Hindlimb muscle (tissue), 1 donor: Measurements from ENCODE around the gene SLC25A23. TPM values are rescaled to one million over a fixed set of nuclear protein-coding genes. Genes with fewer than 3 reads are reported as not detected.
"Not testable (repeated sequence)": the region's sequence is repeated elsewhere in the genome, so short reads cannot be mapped to it uniquely, and the experiment has no call there.

Experiments used
- DNase-seq: peaks from one replicate; pipeline ENCODE4 v3.0.0-alpha.2; 2013
- polyA plus RNA-seq: library from polyadenylated mRNA; unstranded; fragments of 120-200 nt; gene quantifications from one replicate; pipeline ENCODE4 v1.2.1, GENCODE V29; 2013; ENCODE audit not compliant: insufficient read length

The SLC25A23 gene
- polyA plus RNA-seq, 1 donor = 35.8 TPM

DNA sequence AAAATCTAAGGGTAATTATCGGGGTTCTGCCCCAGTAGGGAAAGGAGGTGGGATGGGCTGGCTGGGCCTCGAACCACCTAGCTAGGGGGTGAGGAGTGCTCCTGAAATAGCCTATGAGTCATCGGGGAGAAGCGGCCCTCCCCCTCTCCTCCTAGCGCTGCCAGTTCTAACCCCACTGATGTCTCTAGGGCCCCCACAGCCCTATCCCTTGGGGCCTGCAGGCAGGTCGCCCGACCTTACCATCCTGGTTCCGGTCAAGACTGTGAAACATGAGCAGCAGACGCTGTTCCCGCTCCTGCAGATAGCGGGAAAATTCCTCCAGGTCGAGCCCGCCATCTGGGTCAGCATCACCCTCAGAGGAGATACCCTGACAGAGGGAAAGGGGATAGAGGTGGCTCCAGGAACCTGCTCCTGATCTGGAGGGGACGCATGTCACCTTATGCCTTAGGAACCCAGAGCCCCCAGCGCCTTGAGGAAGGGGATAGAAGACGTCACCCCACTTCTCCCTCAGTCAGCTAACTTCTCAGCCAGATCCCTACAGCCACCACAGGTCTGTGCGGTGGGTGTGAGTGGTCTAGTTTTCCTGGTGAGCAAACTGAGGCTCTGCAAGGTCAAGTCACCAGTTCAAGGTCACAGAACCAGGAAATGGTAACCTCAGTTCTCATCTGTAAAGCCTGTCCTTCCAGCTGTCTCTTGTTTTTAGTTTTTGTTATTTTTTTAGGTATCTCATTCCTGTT lies 1.5 kb downstream of the SLC25A23 start:
- no peak for DNase-seq

DNA sequence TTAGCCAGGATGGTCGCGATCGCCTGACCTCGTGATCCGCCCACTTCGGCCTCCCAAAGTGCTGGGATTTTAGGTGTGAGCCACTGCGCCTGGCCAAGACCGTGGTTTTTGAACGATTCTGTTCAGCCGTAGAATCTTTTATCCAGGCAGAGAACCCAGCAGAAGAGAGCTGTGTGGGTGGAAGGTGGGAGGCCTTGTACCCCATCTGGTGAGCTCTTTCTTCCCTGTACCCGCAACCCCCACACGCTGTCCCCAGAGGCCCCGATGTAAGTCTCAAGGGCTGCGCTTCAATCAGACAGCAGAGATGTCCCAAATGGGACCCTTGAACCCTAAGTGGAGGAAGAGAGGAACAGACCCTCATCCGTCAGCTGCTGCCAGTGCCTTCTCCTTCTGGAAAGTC lies 3.7 kb downstream of the SLC25A23 start:
- DNase-seq = no peak

DNA sequence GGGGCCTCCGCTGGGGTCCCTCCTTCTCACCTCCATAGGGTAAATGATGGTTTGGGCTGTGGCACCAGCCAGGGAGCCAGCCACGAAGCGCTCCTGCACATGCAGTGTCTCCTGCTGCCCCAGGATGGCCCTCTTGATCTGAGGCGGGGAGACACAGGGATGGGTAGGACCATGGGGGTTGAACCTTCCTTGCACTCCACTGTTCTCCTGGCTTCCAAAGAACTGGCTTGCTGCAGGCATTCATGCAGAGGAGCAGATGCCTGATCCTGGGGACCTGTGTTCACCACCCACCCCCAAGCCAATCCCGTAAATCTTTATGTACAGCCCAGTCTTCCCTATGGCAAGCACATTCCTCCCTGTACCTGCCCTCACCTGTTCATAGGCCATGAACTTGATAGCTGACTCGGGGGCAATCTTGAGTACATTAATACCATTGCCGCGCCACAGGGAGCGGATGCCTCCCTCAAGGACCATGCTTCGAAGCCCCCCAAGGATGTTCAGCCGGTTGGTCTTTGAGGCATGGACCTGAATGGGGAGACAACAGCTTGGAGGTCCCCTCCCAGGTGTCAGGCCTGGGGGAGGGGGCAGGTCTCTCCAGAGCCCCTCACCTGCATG lies 5.5 kb downstream of the SLC25A23 start:
- no peak for DNase-seq

DNA sequence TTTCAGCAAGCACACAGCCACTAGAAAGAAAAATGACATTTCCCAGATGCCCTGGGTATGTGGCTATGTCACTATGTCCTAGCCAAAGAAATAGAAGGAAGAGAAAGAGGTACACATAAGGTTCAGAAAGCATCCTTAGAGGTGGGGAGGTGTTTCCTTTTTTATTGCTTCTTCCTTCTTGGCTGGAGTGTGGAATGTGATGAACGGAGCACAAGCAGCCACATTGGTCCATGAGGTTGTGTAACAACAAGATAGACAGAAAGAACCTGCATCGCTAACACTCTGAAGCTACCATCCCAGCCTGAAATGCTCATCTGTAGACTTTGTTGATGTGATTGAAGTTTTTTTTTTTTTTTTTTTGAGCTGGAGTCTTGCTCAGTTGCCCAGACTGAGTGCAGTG lies 6.7 kb downstream of the SLC25A23 start:
- DNase-seq = no peak

DNA sequence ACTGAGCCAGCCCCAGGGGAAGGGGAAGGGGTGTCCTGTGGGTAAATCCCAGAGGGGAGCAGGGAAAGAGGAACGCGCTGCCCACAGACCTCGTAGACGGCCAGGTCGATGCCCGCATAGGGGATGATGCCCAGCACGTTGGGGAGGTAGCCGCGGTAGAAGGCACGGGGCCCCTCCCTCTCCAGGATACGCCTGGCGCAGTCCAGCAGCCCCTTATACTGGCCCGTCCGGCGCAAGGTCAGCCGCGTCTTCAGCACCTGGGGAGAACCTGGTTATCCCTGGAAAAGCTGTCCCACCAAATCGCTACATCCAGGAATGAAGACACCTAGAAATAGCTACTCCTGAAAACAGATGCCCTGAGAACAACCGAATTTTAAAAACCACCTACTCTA lies 7.4 kb downstream of the SLC25A23 start:
- DNase-seq = no peak

DNA sequence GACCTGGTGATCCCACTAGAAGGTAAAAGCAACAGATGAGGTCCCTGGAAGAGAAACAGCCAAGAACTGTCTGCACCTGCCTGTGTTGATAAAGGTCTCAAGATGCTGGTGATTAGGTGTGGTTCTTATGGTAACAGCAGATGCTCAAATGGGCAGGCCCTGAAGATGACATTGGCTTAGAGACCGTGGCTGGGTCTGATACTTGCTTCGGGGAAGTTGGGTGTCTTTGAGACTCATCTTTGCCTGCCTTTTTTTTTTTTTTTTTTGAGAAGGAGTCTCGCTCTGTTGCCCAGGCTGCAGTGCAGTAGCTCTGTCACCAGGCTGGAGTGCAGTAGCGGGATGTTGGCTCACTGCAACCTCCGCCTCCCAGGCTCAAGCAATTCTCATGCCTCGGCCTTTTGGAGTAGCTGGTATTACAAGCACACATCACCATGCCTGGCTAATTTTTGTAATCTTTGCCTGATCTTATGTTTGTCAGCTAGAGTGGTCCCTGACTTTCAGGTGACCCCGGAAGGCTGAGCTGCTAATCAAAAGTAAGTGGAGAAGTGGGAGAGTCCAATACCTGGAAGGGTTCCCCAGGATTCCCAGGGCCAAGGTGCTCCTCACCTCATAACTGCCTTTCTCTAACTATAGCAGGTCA lies 7.9 kb downstream of the SLC25A23 start:
- no peak for DNase-seq

DNA sequence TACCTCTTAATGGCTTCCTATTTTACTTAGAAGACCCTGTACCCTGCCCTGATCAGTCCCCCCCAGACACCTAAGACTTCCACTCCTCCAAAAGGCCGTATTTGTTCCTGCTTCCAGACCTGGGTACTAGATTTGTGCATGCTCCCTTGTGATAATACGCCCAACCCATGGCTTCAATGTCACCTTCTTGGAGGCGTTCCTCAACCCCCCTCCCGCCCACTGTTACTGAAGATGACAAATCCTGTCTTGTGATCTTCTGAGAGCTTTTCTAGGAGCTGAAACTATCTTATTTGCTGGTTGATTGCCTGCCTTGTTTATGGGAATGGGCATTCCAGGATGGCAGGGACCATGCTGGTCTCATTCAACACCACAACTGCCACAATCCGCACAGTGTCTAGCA lies 9.4 kb downstream of the SLC25A23 start:
- DNase-seq = no peak

DNA sequence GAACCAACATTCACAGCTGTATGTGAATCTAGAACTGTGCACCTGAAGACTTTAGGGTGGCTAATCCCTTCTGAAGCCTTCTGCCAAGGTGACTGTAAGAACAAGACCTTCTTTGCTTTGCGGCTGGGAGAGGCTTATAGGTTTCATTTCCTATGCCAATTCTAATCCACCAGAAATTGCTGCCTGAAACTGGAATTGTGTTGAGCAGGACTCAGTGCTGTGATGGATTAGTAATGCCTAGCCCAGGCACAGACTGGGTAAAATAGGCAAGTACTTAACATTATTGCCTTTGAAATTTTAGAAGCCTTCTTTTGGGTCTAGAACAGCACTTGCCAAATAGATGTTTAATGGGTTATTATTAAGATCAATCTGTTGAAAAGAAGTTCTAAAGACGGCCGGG lies 11.5 kb downstream of the SLC25A23 start:
- DNase-seq = no peak

DNA sequence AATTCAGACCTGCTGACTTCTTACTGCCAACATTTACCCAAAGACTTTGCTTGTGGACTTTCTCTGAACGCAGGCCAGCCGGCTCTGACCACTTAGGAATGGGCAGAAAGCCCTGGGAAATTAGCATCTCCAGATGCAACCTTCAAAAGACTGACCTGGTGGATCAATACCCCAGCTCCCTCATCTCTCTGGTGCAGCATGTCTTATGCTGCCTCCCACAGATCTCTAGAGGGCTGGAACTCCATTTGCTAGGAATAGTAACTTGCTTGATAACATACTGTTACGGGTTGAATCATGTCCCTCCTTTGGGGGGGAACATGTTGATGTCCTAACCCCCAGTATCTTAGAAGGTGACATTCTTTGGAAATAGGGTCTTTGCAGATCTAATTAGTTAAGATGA lies 13.1 kb downstream of the SLC25A23 start:
- no peak for DNase-seq

DNA sequence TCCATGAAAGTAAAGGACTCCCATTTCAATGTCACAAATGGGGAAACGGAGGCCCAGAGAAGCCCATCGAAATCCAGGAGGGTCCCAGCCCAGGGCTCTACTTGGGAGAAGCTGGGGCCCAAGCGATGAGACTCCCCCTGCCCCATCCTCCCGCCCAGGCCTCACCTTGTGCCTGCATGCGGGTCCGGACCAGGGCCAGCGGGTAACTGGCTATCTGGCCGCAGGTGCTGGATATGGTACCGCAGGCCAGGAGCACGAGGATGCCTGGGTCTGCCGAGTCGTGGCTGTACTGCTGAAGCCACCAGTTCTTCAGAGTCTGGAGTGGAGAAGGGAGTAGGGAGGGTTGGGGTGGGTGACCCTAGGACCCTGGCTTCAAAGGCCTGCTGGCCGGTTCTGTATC lies 15.6 kb downstream of the SLC25A23 start:
- no peak for DNase-seq

DNA sequence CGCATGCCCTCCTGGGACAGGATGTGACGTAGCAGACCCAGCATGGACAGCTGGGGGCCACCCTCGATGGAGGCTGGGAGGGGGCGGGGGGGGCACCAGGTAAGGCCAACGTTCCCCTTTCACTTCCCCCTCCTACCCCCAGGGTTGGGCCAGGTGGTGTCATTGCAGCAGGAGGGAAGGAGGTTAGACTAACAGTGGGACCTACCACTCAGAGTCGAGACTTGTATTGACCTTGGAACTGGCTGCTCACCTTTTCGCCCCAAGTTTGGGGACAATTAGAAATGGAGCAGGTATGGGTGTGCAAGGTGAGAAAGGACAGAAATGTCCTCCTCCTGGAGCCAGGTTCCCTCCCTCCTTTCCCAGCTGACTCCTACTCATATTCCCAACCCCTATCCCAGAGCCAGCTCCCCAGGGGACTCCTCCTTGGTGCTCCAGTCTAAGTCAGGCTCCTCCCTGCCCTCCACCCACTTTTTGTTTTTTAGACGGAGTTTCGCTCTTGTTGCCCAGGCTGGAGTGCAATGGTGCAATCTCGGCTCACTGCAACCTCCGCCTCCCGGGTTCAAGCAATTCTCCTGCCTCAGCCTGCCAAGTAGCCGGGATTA lies 17.4 kb downstream of the SLC25A23 start:
- DNase-seq = no peak

DNA sequence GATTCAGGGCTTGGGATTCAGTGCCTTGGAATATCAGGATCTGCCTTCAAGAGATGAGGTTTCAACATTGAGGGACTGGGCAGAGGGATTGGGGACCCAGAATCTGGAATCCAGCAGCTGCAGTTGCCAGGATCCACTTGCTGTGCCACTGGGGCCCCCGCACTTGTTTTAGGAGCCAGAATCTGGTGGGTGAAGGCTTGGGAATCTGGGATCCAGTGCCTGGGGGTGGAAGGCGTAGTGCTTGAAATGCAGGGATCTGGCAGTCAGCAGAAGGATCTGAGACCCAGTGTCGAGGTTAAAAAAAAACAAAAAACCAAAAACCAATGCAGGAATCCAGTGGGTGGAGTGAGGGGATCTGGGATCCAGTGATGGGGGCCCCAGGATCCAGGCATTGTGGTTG lies 18.7 kb downstream of the SLC25A23 start:
- DNase-seq = no peak

DNA sequence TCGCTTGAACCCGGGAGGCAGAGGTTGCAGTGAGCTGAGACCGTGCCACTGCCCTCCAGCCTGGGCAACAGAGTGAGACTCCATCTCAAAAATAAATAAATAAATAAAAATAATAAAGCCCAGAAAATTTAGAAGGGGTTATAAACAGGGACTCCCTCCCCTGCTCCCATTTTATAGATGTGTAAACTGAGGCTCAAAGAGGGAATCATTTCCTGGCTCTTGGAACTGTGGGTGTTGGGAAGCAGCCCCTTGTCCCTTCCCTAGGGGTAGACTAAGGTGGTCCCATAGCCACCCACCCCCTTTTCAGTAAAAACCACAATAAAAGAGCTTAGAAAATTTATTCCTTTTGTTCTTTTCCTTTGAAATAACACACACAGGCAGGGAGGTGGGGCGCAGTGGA lies 19.8 kb downstream of the SLC25A23 start:
- DNase-seq = no peak

DNA sequence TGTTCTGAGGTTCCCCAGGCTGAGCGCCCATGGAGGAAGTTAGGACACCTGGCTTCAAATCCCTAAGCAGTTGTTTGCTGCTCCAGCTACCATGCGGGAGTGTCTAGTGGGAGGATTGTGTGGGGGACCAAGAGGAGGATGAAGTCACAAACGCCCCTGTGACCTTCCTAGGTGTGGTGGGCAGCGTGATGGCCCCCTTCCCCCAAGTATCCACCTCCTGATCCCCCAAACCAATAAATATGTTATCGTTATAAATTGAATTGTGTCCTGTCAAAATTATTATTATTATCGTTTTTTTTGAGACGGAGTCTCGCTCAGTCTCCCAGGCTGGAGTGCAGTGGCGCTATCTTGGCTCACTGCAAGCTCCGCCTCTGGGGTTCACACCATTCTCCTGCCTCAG lies 25.9 kb downstream of the SLC25A23 start, which contains the start of gene SLC25A41:
Gene SLC25A41 (minus strand): TSS at position 101 of the 400 bp plus-strand sequence. CDS start 70 bp downstream, at position 31.
- no peak for DNase-seq

DNA sequence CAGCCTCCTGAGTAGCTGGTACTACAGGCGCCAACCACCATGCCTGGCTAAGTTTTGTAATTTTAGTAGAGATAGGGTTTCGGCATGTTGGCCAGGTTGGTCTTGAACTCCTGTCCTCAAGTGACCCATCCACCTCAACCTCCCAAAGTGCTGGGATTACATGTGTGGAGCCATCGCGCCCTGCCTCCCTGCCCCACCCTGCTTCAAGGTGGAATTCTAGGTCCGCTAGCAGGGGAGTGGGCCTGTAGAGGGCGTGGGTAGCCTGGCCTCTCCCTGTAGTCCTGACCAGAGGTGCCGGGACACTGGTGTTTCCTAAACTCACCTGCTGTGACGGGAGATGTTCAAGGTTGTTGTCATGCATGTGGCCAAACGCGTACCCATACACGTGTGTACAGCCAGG lies 26.4 kb downstream of the SLC25A23 start:
- DNase-seq = no peak

DNA sequence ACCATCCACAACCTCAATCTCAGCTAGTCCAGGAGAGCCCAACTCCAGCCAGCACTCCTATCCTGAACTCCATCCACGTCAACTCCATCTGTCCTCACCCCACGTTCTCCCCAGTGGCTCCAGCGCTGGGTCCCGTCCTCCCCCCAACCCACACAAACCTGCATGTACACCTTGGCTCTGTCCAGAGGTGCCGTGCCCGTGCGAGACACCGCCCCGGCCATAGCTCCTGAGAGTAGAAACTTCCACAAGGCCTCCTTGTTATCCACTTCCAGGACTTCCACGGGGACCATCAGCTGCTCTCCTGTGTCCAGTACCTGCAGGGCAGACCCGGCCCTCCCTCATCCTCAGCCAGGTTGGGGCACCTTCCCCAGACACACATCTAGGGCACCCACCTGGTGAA lies 27.7 kb downstream of the SLC25A23 start:
- DNase-seq = no peak

DNA sequence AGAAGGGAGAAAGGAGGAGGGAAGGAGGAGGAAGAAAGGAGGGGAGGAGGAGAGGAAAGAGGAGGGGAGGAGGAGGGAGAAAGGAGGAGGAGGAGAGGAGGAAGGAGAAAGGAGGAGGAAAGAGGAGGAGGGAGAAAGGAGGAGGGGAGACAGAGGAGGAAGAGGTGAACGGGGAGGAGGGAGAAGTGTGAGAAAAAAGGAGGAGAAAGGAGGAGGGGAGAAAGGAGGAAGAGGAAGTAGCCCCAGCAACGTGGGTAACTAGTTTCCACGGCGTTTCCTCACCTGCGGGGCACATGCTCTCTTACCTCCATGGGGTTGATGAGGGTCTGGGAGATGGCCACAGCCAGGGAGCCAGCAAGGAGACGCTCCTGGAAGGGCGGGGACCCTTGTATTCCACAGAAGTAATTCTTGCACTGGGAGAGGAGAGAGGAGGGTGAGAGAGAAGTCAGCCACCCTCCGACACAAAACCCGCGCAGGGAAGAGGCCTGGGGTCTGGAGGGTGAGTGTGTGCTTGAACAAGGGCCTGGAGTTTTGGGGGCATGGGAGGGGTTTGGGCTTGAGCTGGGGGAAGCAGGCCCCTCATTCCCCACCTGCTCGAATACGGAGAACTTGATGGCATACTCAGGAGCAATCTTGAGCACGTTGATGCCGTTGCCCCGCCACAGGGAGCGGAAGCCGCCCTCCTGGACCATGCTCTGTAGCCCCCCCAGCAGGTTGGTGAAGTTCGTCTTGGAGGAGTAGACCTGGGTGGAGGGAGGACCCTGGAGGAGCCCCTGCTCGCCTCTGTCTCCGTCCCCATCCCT lies 30.0 kb downstream of the SLC25A23 start:
- DNase-seq = no peak

DNA sequence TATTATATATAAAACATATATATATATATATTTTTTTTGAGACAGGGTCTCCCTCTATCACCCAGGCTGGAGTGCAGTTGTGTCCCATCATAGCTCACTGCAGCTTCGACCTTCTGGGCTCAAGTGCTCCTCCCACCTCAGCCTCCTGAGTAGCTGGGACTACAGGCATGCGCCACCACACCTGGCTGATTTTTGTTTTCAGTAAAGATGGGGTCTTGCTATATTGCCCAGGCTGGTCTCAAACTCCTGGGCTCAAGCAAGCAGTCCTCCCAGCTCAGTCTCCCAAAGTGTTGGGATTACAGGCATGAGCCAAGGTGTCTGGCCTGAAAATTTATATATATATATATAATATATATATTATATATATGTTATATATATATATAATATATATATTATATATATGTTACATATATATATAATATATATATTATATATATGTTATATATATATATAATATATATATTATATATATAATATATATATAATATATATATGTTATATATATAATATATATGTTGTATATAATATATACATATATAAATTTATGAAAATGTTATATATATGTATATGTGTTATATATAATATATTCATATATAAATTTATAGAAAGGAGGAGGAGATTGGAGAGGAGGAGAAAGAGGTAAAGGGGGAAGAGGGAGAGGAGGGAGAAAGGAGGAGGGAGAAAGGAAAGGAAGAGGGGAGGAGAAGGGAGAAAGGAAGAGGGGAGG lies 30.7 kb downstream of the SLC25A23 start:
- not testable (repeated sequence) for DNase-seq

DNA sequence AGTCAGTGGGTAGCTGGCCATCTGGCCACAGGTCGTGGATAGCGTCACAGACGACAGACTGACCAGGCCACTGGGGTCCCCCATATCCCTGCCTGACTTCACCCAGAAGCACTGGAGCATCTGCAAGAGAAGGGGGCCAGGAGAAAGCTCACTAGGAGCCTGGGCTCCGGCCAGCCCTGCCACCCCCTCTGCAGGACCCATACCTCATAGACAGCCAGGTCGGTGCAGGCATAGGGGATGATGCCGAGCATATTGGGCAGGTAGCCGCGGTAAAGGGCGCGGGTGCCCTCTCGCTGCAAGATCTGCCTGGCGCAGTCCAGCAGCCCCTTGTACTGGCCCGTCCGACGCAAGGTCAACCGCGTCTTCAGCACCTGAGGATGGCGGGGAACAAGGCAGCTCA lies 32.5 kb downstream of the SLC25A23 start:
- no peak for DNase-seq

DNA sequence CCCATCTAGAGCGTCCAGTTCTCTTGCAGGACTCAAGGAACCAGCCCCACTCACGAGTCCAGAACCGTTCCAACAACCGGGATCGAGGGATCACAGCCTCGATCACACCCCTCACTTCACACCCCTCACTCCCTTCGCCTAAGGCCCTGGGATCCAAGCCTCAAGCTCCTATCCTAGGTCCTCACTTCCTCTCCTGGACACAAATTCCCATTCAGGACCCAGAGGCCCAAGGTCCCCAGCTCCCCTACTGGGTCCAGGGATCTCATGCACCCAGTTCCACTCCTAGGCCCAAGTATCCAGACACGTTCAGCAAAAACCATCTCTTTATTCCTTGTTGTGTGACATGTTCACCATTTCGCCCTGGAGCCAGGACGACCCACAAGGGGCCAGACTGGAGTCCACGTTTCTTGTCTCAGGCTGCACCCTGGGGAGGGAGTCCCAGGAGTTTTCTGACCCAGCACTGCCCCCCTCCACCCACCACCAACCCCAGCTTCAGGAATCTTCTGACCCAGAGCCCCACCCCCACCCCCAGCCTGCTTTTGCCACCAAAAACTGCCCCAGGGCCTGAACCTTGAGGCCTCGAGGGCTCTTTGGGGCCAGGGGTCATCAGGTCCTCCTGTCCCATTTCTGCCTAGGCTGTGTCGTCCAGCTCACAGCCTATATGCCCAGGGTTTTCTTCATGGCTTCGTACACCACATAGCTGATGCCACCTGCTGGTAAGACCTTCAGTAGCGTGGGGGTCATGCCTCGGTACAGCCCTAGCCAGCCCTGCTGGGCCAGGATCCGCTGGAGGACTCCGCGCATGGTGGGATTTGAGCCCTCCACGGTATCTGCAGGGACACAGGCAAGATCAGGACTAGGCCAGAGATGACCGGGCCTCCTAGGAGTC lies 33.6 kb downstream of the SLC25A23 start:
- DNase-seq = no peak
